Fibroblast of skin of left biceps (primary cell): ENCODE measurements around the gene SGCE.
"Not testable (repeated sequence)": the region's sequence is repeated elsewhere in the genome, so short reads cannot be mapped to it uniquely, and the experiment has no call there.

ENCODE experiments used
- DNase-seq, 2 experiments: peaks; one replicate each; pipeline ENCODE4 v3.0.0-alpha.2; 2013; ENCODE audit warnings: low read depth in 2 of 2

SGCE gene

GRCh38 chr7:94655848-94656657, at the start of gene SGCE:
SGCE (minus strand) TSS chr7:94656133; CDS start chr7:94656098, 35 bp downstream.
- peak; percentile 52 to 59 for DNase-seq

GRCh38 chr7:94705155-94706021, 49.5 kb upstream of the SGCE start:
- not testable (repeated sequence) for DNase-seq

GRCh38 chr7:94701555-94701973, 45.6 kb upstream of the SGCE start:
- no peak for DNase-seq

GRCh38 chr7:94700926-94701554, 45.1 kb upstream of the SGCE start:
- no peak for DNase-seq

- DNase-seq, result peak; percentile 47 to 65
These were observed 42.3 kb upstream of the SGCE start for GRCh38 chr7:94698275-94698674.

- peak; percentile 88 to 89 for DNase-seq
These were observed 41.4 kb upstream of the SGCE start for GRCh38 chr7:94697035-94697974.

GRCh38 chr7:94687810-94688209, 31.9 kb upstream of the SGCE start:
- DNase-seq, result no peak

- DNase-seq, result no peak
These were observed 31.1 kb upstream of the SGCE start for GRCh38 chr7:94687076-94687475.

- DNase-seq, result no peak
These were observed 27.1 kb upstream of the SGCE start for GRCh38 chr7:94683066-94683465.

GRCh38 chr7:94679358-94679757, 23.4 kb upstream of the SGCE start:
- no peak for DNase-seq

GRCh38 chr7:94676431-94676830, 20.5 kb upstream of the SGCE start:
- DNase-seq, result no peak

- DNase-seq, result no peak
These were observed 19.4 kb upstream of the SGCE start for GRCh38 chr7:94675356-94675755.

- no peak for DNase-seq
These were observed 15.7 kb upstream of the SGCE start for GRCh38 chr7:94671444-94672235.

- no peak for DNase-seq
These were observed 14.0 kb upstream of the SGCE start for GRCh38 chr7:94669773-94670495.

- no peak for DNase-seq
These were observed 11.1 kb upstream of the SGCE start for GRCh38 chr7:94666879-94667587.

- no peak for DNase-seq
These were observed 9.5 kb upstream of the SGCE start for GRCh38 chr7:94665426-94665825.

- DNase-seq, result no peak
These were observed 8.1 kb upstream of the SGCE start for GRCh38 chr7:94664023-94664422.

- no peak for DNase-seq
These were observed 6.6 kb upstream of the SGCE start for GRCh38 chr7:94662548-94662947.

GRCh38 chr7:94660006-94660405, 4.1 kb upstream of the SGCE start:
- DNase-seq, result no peak
